GM12878 (cell line): ENCODE results near the gene SPIRE2. TPM values are rescaled to one million over a fixed set of nuclear protein-coding genes. Genes with fewer than 3 reads are reported as not detected.

Source experiments
- BHLHE40 ChIP-seq, 2 experiments: fragments of 450-650 bp in 1 of 2; IDR thresholded peaks; 2 replicates each; pipeline ENCODE4 v1.6.1; 2011 to 2017; ENCODE audit warnings: low read depth in 2 of 2, borderline replicate concordance in 1 of 2, improper control_type of control experiment in 1 of 2, low read length in 1 of 2, mild to moderate bottlenecking in 1 of 2
- CBX3 ChIP-seq: fragments of 200-600 bp; sonication (generic); IDR thresholded peaks from 2 replicates; pipeline ENCODE4 v1.6.1; 2016; ENCODE audit warnings: low read depth, borderline replicate concordance
- DPF2 ChIP-seq: fragments of 450-650 bp; IDR thresholded peaks from 2 replicates; pipeline ENCODE4 v1.6.1; 2017; ENCODE audit warnings: mild to moderate bottlenecking
- EGR1 ChIP-seq, 2 experiments: IDR thresholded peaks; 1 replicate in 1 of 2; 2 replicates in 1 of 2; pipeline ENCODE4 v1.6.1; 2011 to 2012; ENCODE audit warnings: low read depth in 2 of 2, low read length in 2 of 2, borderline replicate concordance in 1 of 2, mild to moderate bottlenecking in 1 of 2, moderate library complexity in 1 of 2
- FOS ChIP-seq: IDR thresholded peaks from 3 replicates; pipeline ENCODE4 v1.6.1; 2011; ENCODE audit warnings: borderline replicate concordance; ENCODE audit not compliant: insufficient read length; ENCODE audit errors: extremely low read depth
- MEF2A ChIP-seq: IDR thresholded peaks from 2 replicates; pipeline ENCODE4 v1.6.1; 2011; ENCODE audit warnings: low read depth, mild to moderate bottlenecking, low read length, moderate library complexity; ENCODE audit not compliant: insufficient read depth
- NBN ChIP-seq: fragments of 450-650 bp; IDR thresholded peaks from 2 replicates; pipeline ENCODE4 v1.6.1; 2016
- PML ChIP-seq: IDR thresholded peaks from 2 replicates; pipeline ENCODE4 v1.6.1; 2012; ENCODE audit warnings: low read length, inconsistent platforms
- POLR2AphosphoS2 ChIP-seq: IDR thresholded peaks from 2 replicates; pipeline ENCODE4 v1.6.1; 2011; ENCODE audit warnings: low read depth, mild to moderate bottlenecking, low read length, improper control_type of control experiment, moderate library complexity
- POLR2AphosphoS5 ChIP-seq: IDR thresholded peaks from 2 replicates; pipeline ENCODE4 v1.6.1; 2011; ENCODE audit warnings: mild to moderate bottlenecking, low read length, inconsistent platforms
- RELB ChIP-seq: fragments of 450-650 bp; IDR thresholded peaks from 2 replicates; pipeline ENCODE4 v1.6.1; 2017; ENCODE audit warnings: low read depth, mild to moderate bottlenecking, moderate library complexity
- SIX5 ChIP-seq: IDR thresholded peaks from 2 replicates; pipeline ENCODE4 v1.6.1; 2011; ENCODE audit warnings: mild to moderate bottlenecking, low read depth, low read length, moderate library complexity; ENCODE audit not compliant: severe bottlenecking
- SKIL ChIP-seq: fragments of 450-650 bp; IDR thresholded peaks from 2 replicates; pipeline ENCODE4 v1.6.1; 2017; ENCODE audit warnings: mild to moderate bottlenecking, low read depth, inconsistent platforms; ENCODE audit not compliant: poor library complexity, severe bottlenecking
- SMARCA5 ChIP-seq: fragments of 450-650 bp; IDR thresholded peaks from 2 replicates; pipeline ENCODE4 v1.6.1; 2017; ENCODE audit warnings: mild to moderate bottlenecking
- TCF7 ChIP-seq: IDR thresholded peaks from 2 replicates; pipeline ENCODE4 v1.6.1; 2014; ENCODE audit warnings: antibody characterized with exemption, borderline replicate concordance
- ZNF592 ChIP-seq: fragments of 450-650 bp; IDR thresholded peaks from 2 replicates; pipeline ENCODE4 v1.6.1; 2017; ENCODE audit warnings: mild to moderate bottlenecking, moderate library complexity
- ZNF687 ChIP-seq: fragments of 450-650 bp; IDR thresholded peaks from 2 replicates; pipeline ENCODE4 v1.6.1; 2017; ENCODE audit warnings: mild to moderate bottlenecking, moderate library complexity
- polyA plus RNA-seq, 11 experiments: library from polyadenylated mRNA; depleted of rRNA in 4 of 11; unstranded in 6 of 11; stranded (reverse) in 5 of 11; fragments of >200 nt; fragmentation: Nextera tagmentation in 4 of 11; fragmentation: Illumina TruSeq in 1 of 11; extraction: Ambion mirVana in 4 of 11; extraction: Trizol in 1 of 11; gene quantifications; 1 replicate in 1 of 11; 2 replicates in 10 of 11; pipeline versions ENCODE4 v1.2.1 to v1.2.3, GENCODE V29; 2011 to 2016; ENCODE audit warnings: inconsistent platforms in 2 of 11, missing spikeins in 2 of 11, low read depth in 1 of 11
- total RNA-seq, 4 experiments: library from RNA; depleted of rRNA in 3 of 4; stranded (reverse); fragments of >200 nt in 3 of 4; fragmentation: Illumina TruSeq in 1 of 4; extraction: Trizol in 1 of 4; gene quantifications; 2 replicates each; pipeline versions ENCODE4 v1.2.1 to v1.2.3, GENCODE V29; 2013 to 2021

SPIRE2 gene
- total and polyA plus RNA-seq, 10 of the 15 experiments (the other 5 are each of a cell fraction or from before 2014, with no cell fraction given): 0.03 to 0.64 (median 0.27) TPM; not detected in 1

GRCh38 chr16:89873109-89873971 is 45.1 kb downstream of the SPIRE2 start, which contains the start of gene TCF25 (continued):
- peak; percentile 74 for TF ChIP-seq POLR2AphosphoS2
- no peak for TF ChIP-seq SKIL
- peak; percentile 79 for TF ChIP-seq POLR2AphosphoS5
- TF ChIP-seq SMARCA5: peak; percentile 99
- no peak for TF ChIP-seq CBX3
- TF ChIP-seq DPF2: 0 out of 2 replicates have a peak, but pooled peaks have one; percentile 67
- TF ChIP-seq TCF7: no peak
- TF ChIP-seq ZNF592: no peak
- TF ChIP-seq MEF2A: no peak
- peak; percentile 18 to 21; a peak in 1 of 4 replicates for TF ChIP-seq BHLHE40 (IDR thresholded peaks at IDR 0.05; ENCODE audit: borderline replicate concordance in 1 of 2, low read depth in 2 of 2, low read length in 1 of 2)
- peak; percentile 81; the same call in 1 of the 2 replicates for TF ChIP-seq PML
- TF ChIP-seq RELB: no peak
- TF ChIP-seq SIX5: no peak
- peak; percentile 32 for TF ChIP-seq NBN
- TF ChIP-seq ZNF687: peak; percentile 91
- TF ChIP-seq FOS: no peak
- TF ChIP-seq EGR1 (IDR thresholded peaks at IDR 0.05; ENCODE audit: borderline replicate concordance in 1 of 2, low read depth in 2 of 2, low read length in 2 of 2): peak in 1 of 2 experiments; percentile 40; a peak in 1 of 3 replicates
